ENCODE results near the gene DNAAF3.

Gene DNAAF3

DNA sequence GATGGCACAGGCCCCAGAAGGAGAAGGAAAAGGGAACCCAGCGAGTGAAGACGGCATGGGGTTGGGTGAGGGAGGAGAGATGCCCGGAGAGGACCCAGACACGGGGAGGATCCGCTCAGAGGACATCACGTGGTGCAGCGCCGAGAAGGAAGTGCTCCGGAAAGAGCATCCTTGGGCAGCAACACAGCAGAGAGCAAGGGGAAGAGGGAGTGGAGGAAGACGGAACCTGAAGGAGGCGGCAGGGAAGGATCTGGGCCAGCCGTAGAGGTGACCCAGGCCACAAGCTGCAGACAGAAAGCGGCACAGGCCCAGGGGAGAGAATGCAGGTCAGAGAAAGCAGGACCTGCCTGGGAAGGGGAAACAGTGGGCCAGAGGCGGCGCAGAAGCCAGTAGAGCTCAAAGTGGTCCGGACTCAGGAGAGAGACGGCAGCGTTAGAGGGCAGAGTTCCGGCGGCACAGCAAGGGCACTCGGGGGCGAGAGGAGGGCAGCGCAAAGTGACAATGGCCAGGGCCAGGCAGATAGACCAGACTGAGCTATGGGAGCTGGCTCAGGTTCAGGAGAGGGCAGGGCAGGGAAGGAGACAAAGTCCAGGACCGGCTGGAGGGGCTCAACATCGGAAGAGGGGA is 50.1 kb downstream of the DNAAF3 start:
- H3K9ac ChIP-seq (ENCODE audit: low read depth in 1 of 2, low read length in 2 of 2): peak overlapping the region; percentile 87 to 94
- H3K27me3 ChIP-seq (ENCODE audit: control insufficient read depth in 1 of 2, insufficient read depth in 2 of 2, low read length in 2 of 2): no peaks in the 10 kb centered on the region
- peak overlapping the region; percentile 94 to 95 for H3K4me3 ChIP-seq (ENCODE audit: low read depth in 1 of 2, low read length in 2 of 2)
- no peaks in the 10 kb centered on the region for H3K9me3 ChIP-seq (ENCODE audit: control insufficient read depth in 1 of 2, low read length in 2 of 2)
- H3K27ac ChIP-seq (ENCODE audit: low read depth, low read length): peak overlapping the region; percentile 77
- peaks cover 25 to 42% of the 10 kb centered on the region in 2 donors for H3K4me1 ChIP-seq (ENCODE audit: control insufficient read depth in 1 of 2, insufficient read depth in 2 of 2, low read length in 2 of 2)
- H3K36me3 ChIP-seq (ENCODE audit: control insufficient read depth in 1 of 2, insufficient read depth in 2 of 2, low read length in 2 of 2): peaks cover 8 to 10% of the 10 kb centered on the region in 2 donors

DNA sequence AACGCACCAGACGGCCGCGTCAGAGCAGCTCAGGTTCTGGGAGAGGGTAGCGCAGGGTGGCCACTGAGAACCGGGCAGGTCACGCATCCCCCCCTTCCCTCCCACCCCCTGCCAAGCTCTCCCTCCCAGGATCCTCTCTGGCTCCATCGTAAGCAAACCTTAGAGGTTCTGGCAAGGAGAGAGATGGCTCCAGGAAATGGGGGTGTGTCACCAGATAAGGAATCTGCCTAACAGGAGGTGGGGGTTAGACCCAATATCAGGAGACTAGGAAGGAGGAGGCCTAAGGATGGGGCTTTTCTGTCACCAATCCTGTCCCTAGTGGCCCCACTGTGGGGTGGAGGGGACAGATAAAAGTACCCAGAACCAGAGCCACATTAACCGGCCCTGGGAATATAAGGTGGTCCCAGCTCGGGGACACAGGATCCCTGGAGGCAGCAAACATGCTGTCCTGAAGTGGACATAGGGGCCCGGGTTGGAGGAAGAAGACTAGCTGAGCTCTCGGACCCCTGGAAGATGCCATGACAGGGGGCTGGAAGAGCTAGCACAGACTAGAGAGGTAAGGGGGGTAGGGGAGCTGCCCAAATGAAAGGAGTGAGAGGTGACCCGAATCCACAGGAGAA is 50.9 kb downstream of the DNAAF3 start:
- peak overlapping the region; percentile 87 to 94 for H3K9ac ChIP-seq (ENCODE audit: low read depth in 1 of 2, low read length in 2 of 2)
- no peaks in the 10 kb centered on the region for H3K9me3 ChIP-seq (ENCODE audit: control insufficient read depth in 1 of 2, low read length in 2 of 2)
- H3K27ac ChIP-seq (ENCODE audit: low read depth, low read length): no peak overlapping the region
- peak overlapping the region; percentile 94 to 95 for H3K4me3 ChIP-seq (ENCODE audit: low read depth in 1 of 2, low read length in 2 of 2)
- no peaks in the 10 kb centered on the region for H3K27me3 ChIP-seq (ENCODE audit: control insufficient read depth in 1 of 2, insufficient read depth in 2 of 2, low read length in 2 of 2)
- H3K4me1 ChIP-seq (ENCODE audit: control insufficient read depth in 1 of 2, insufficient read depth in 2 of 2, low read length in 2 of 2): peaks cover 25 to 42% of the 10 kb centered on the region in 2 donors
- peaks cover 8 to 10% of the 10 kb centered on the region in 2 donors for H3K36me3 ChIP-seq (ENCODE audit: control insufficient read depth in 1 of 2, insufficient read depth in 2 of 2, low read length in 2 of 2)

DNA sequence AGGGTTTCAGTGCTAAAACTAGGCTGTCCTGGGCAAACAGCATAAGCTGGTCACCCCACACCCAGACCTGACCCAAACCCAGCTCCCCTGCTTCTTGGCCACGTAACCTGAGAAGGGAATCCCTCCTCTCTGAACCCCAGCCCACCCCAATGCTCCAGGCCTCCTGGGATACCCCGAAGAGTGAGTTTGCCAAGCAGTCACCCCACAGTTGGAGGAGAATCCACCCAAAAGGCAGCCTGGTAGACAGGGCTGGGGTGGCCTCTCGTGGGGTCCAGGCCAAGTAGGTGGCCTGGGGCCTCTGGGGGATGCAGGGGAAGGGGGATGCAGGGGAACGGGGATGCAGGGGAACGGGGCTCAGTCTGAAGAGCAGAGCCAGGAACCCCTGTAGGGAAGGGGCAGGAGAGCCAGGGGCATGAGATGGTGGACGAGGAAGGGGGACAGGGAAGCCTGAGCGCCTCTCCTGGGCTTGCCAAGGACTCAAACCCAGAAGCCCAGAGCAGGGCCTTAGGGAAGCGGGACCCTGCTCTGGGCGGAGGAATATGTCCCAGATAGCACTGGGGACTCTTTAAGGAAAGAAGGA is 51.8 kb downstream of the DNAAF3 start:
- H3K4me1 ChIP-seq (ENCODE audit: control insufficient read depth in 1 of 2, insufficient read depth in 2 of 2, low read length in 2 of 2): peaks cover 25 to 42% of the 10 kb centered on the region in 2 donors

DNA sequence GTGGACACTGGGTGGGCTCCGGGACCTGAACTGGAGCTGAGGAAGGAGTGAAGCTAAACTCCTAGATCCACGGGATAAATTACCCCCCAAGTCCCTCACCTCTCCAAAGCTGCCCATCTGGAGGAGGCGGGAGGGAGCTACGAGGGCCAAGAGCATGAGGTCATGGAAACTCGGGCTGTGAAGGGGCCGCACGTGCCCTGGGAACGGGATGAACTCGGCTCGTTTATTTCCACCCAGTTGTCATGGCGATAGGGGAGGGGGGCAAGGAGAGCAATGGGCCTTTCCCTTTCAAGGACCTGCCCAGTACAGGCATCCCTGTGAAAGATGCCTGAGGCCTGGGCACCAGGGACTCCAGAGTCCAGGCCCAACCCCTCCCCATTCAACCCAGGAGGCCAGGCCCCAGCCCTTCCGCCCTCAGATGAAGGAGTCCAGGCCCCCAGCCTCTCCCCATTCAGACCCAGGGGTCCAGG is 52.8 kb downstream of the DNAAF3 start:
- Histone ChIP-seq H3K4me3 (ENCODE audit: low read depth in 1 of 2, low read length in 2 of 2) (no peak overlapping the region), H3K9ac (ENCODE audit: low read depth in 1 of 2, low read length in 2 of 2) (peak overlapping the region in 1 of 2 donors; percentile 53)

More for the DNA sequence above, 51.8 kb downstream of the DNAAF3 start:
- H3K4me3 ChIP-seq (ENCODE audit: low read depth in 1 of 2, low read length in 2 of 2): no peak overlapping the region
- no peaks in the 10 kb centered on the region for H3K27me3 ChIP-seq (ENCODE audit: control insufficient read depth in 1 of 2, insufficient read depth in 2 of 2, low read length in 2 of 2)
- H3K27ac ChIP-seq (ENCODE audit: low read depth, low read length): peak overlapping the region; percentile 32
- H3K9ac ChIP-seq (ENCODE audit: low read depth in 1 of 2, low read length in 2 of 2): peak overlapping the region; percentile 33 to 38
- no peaks in the 10 kb centered on the region for H3K9me3 ChIP-seq (ENCODE audit: control insufficient read depth in 1 of 2, low read length in 2 of 2)
- H3K36me3 ChIP-seq (ENCODE audit: control insufficient read depth in 1 of 2, insufficient read depth in 2 of 2, low read length in 2 of 2): peaks cover 13 to 18% of the 10 kb centered on the region in 2 donors

DNA sequence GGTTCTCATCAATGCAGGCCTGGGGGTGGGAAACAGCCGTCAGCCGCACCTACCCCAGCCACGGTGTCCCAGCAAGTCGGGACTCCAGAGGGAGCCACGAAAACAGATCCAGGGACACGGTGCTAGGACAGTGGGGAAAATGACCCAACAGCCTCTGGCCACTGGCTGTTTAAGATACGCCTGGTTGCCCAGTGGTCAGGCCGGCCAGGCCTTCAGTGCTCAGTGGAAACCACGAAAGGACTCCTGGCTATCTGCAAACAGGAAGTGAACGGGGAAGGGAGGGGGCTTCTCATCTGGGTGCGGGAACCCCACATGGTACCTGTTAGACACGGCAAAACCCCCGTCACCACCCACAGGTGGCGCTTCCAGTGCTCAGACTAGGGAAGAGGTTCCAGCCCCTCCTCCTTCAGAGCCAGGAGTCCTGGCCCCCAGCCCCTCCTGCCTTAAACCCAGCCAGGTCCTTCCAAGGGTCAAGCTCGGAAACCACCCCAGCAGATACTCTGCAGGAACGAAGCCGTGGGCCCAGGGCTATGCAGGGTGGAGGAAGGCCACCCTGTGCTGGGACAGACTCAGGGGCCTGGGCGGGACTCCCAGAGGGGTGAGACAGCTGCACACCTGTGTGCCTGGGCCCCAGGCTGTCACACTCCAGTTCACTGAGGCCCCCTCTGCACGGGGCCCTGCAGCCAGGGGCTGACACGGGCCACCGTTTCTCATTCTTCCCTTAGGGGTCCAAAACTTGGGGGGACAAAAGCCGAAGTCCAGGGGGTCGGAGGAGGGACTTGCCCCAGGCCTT is 53.4 kb downstream of the DNAAF3 start:
- H3K4me1 ChIP-seq (ENCODE audit: control insufficient read depth in 1 of 2, insufficient read depth in 2 of 2, low read length in 2 of 2): peaks cover 20 to 35% of the 10 kb centered on the region in 2 donors
- H3K9ac ChIP-seq (ENCODE audit: low read depth in 1 of 2, low read length in 2 of 2): peak overlapping the region; percentile 32 to 53
- H3K4me3 ChIP-seq (ENCODE audit: low read depth in 1 of 2, low read length in 2 of 2): no peak overlapping the region
- no peaks in the 10 kb centered on the region for H3K27me3 ChIP-seq (ENCODE audit: control insufficient read depth in 1 of 2, insufficient read depth in 2 of 2, low read length in 2 of 2)
- H3K36me3 ChIP-seq (ENCODE audit: control insufficient read depth in 1 of 2, insufficient read depth in 2 of 2, low read length in 2 of 2): peaks cover 18 to 28% of the 10 kb centered on the region in 2 donors
- H3K9me3 ChIP-seq (ENCODE audit: control insufficient read depth in 1 of 2, low read length in 2 of 2): no peaks in the 10 kb centered on the region
- H3K27ac ChIP-seq (ENCODE audit: low read depth, low read length): peak overlapping the region; percentile 61

More for the DNA sequence above, 52.8 kb downstream of the DNAAF3 start:
- Histone ChIP-seq H3K27ac (ENCODE audit: low read depth, low read length) (peak overlapping the region; percentile 61), H3K9me3 (ENCODE audit: control insufficient read depth in 1 of 2, low read length in 2 of 2) (no peaks in the 10 kb centered on the region), H3K4me1 (ENCODE audit: control insufficient read depth in 1 of 2, insufficient read depth in 2 of 2, low read length in 2 of 2) (peaks cover 25 to 41% of the 10 kb centered on the region in 2 donors), H3K36me3 (ENCODE audit: control insufficient read depth in 1 of 2, insufficient read depth in 2 of 2, low read length in 2 of 2) (peaks cover 18 to 28% of the 10 kb centered on the region in 2 donors), H3K27me3 (ENCODE audit: control insufficient read depth in 1 of 2, insufficient read depth in 2 of 2, low read length in 2 of 2) (no peaks in the 10 kb centered on the region)

DNA sequence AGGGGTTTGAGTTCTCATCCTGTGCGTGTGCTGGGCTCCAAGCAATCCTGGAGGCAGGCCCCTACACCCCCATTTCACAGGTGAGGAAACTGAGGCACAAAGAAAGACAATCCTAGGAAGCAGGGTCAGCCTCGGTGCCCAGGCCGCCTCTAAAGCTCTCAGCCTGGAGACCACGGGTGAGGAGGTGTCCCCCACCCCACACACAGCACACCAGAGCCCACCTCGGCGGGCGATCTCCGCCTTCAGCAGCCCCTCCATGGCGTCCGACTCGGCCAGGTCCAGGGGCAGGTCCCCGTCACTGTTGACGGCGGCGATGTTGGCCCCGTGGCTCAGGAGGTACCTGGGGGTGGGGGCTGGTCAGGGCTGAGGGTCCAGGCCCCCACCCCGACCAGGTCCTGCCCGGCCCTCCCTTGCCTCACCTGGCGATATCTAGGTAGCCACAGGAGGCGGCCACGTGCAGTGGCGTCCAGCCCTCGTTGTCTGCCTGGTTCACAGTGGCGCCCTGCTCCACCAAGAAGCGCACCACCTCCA is 54.1 kb downstream of the DNAAF3 start:
- Histone ChIP-seq H3K27me3 (ENCODE audit: control insufficient read depth in 1 of 2, insufficient read depth in 2 of 2, low read length in 2 of 2) (no peaks in the 10 kb centered on the region), H3K9me3 (ENCODE audit: control insufficient read depth in 1 of 2, low read length in 2 of 2) (no peaks in the 10 kb centered on the region), H3K36me3 (ENCODE audit: control insufficient read depth in 1 of 2, insufficient read depth in 2 of 2, low read length in 2 of 2) (peaks cover 18 to 28% of the 10 kb centered on the region in 2 donors), H3K27ac (ENCODE audit: low read depth, low read length) (peak overlapping the region; percentile 5), H3K9ac (ENCODE audit: low read depth in 1 of 2, low read length in 2 of 2) (no peak overlapping the region), H3K4me1 (ENCODE audit: control insufficient read depth in 1 of 2, insufficient read depth in 2 of 2, low read length in 2 of 2) (peaks cover 20 to 35% of the 10 kb centered on the region in 2 donors), H3K4me3 (ENCODE audit: low read depth in 1 of 2, low read length in 2 of 2) (no peak overlapping the region)

DNA sequence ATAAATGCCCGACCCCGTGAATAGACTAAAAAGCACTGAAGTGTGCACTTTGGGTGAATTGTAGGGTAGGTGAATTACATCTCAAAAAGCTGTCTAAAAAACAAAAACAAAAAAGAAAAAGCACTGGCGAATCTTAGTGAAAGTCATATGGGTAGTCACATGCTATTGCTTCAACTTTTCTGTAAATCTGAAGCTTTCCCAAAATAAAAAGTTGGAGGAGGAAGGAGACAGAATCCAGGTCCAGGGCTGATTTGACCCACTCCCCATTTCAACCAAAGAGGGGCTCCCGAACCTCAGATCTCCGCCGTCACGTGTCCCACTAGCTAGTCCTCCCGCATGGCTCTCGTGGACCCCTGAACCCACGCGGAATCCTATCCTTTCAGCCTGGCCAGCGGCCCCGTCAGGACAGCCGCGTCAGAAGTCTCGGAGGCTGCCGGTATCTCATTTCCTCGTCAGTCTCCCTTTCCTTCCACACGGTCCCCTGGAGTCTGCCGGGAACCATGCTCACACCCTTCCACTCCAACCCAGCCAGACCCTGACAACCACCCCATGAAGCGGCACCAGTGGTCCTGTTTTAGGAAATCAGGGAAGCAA is 55.1 kb downstream of the DNAAF3 start:
- H3K4me3 ChIP-seq (ENCODE audit: low read depth in 1 of 2, low read length in 2 of 2): no peak overlapping the region
- H3K27ac ChIP-seq (ENCODE audit: low read depth, low read length): no peak overlapping the region
- H3K9ac ChIP-seq (ENCODE audit: low read depth in 1 of 2, low read length in 2 of 2): no peak overlapping the region
- peaks cover 20 to 29% of the 10 kb centered on the region in 2 donors for H3K4me1 ChIP-seq (ENCODE audit: control insufficient read depth in 1 of 2, insufficient read depth in 2 of 2, low read length in 2 of 2)
- H3K27me3 ChIP-seq (ENCODE audit: control insufficient read depth in 1 of 2, insufficient read depth in 2 of 2, low read length in 2 of 2): no peaks in the 10 kb centered on the region
- H3K9me3 ChIP-seq (ENCODE audit: control insufficient read depth in 1 of 2, low read length in 2 of 2): no peaks in the 10 kb centered on the region
- H3K36me3 ChIP-seq (ENCODE audit: control insufficient read depth in 1 of 2, insufficient read depth in 2 of 2, low read length in 2 of 2): peaks cover 18 to 34% of the 10 kb centered on the region in 2 donors

DNA sequence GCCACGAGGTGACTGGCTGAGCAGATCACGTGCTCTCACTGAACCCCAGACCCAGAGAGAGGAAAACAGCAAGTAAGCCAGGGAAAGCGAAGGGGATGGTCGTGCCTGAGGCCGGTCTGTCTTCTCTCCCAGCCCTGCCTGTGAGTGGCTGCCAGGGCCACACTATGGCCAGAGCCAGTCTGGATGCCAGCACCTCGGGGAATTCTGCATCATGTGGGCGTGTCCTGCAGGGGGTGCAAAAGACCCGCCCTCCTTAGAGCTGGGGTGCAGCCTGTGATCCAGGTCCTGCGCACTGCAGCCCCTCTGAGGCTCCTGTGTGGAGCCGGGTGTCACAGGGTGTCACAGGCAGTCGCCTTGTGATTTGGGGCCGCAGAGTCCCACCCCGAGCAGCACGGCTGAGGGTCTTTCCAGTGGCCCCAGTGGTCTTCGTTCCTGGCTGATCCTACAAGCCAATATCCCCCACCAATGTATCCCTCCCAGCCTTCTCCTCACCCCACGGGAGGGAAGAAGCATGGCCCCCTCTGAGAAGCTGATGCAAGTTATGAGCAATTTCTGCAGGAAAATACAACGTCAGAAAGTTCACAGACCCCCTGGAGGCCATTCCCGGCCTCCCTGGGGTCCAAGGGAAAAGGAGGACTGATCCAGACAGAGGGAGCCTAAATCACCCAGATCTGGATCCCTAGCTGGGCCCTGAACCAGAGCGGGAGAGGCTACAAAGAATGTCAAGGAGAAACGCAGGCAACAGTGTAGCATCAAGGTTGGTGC is 56.7 kb downstream of the DNAAF3 start:
- Histone ChIP-seq H3K9me3 (ENCODE audit: control insufficient read depth in 1 of 2, low read length in 2 of 2) (no peaks in the 10 kb centered on the region), H3K36me3 (ENCODE audit: control insufficient read depth in 1 of 2, insufficient read depth in 2 of 2, low read length in 2 of 2) (peaks cover 18 to 37% of the 10 kb centered on the region in 2 donors), H3K27me3 (ENCODE audit: control insufficient read depth in 1 of 2, insufficient read depth in 2 of 2, low read length in 2 of 2) (no peaks in the 10 kb centered on the region), H3K4me3 (ENCODE audit: low read depth in 1 of 2, low read length in 2 of 2) (no peak overlapping the region), H3K4me1 (ENCODE audit: control insufficient read depth in 1 of 2, insufficient read depth in 2 of 2, low read length in 2 of 2) (peaks cover 6 to 16% of the 10 kb centered on the region in 2 donors), H3K27ac (ENCODE audit: low read depth, low read length) (no peak overlapping the region), H3K9ac (ENCODE audit: low read depth in 1 of 2, low read length in 2 of 2) (no peak overlapping the region)

Measured in duodenal mucosa (tissue), 2 donors.